WTC11 (cell line): ENCODE results near the gene SQOR.

Source experiments
- ATF3 ChIP-seq: sonication (generic); formaldehyde crosslinking; conservative IDR thresholded peaks from 2 replicates; pipeline ENCODE4 v1.8.1; 2022; ENCODE audit warnings: mild to moderate bottlenecking, missing genetic modification reagents
- CTCF ChIP-seq: fragments of 200-600 bp; IDR thresholded peaks from 2 replicates; pipeline ENCODE4 v1.8.0; 2022; ENCODE audit warnings: antibody characterized with exemption
- E2F1 ChIP-seq: sonication (generic); formaldehyde crosslinking; IDR thresholded peaks from 2 replicates; pipeline ENCODE4 v1.8.0; 2022; ENCODE audit warnings: mild to moderate bottlenecking, missing genetic modification reagents
- ETV6 ChIP-seq: sonication (generic); formaldehyde crosslinking; IDR thresholded peaks from 2 replicates; pipeline ENCODE4 v1.8.1; 2022; ENCODE audit warnings: mild to moderate bottlenecking, missing genetic modification reagents
- FOXK1 ChIP-seq: sonication (generic); formaldehyde crosslinking; IDR thresholded peaks from 2 replicates; pipeline ENCODE4 v1.8.0; 2022; ENCODE audit warnings: mild to moderate bottlenecking, moderate library complexity, missing genetic modification reagents
- MAX ChIP-seq: sonication (generic); formaldehyde crosslinking; IDR thresholded peaks from 2 replicates; pipeline ENCODE4 v1.8.0; 2022; ENCODE audit warnings: mild to moderate bottlenecking, missing genetic modification reagents
- NFYB ChIP-seq: sonication (generic); formaldehyde crosslinking; conservative IDR thresholded peaks from 2 replicates; pipeline ENCODE4 v1.8.0; 2022; ENCODE audit warnings: low read depth, missing genetic modification reagents
- SMAD4 ChIP-seq: sonication (generic); formaldehyde crosslinking; IDR thresholded peaks from 2 replicates; pipeline ENCODE4 v1.8.0; 2022; ENCODE audit warnings: mild to moderate bottlenecking, missing genetic modification reagents
- TEAD4 ChIP-seq: sonication (generic); formaldehyde crosslinking; IDR thresholded peaks from 2 replicates; pipeline ENCODE4 v1.8.0; 2022; ENCODE audit warnings: mild to moderate bottlenecking, missing genetic modification reagents
- USF2 ChIP-seq: sonication (generic); formaldehyde crosslinking; IDR thresholded peaks from 2 replicates; pipeline ENCODE4 v1.8.1; 2023; ENCODE audit warnings: mild to moderate bottlenecking, missing genetic modification reagents, moderate library complexity
- ZNF263 ChIP-seq: sonication (generic); formaldehyde crosslinking; IDR thresholded peaks from 2 replicates; pipeline ENCODE4 v1.8.1; 2022; ENCODE audit warnings: low read depth, mild to moderate bottlenecking, moderate library complexity, missing genetic modification reagents
- ZSCAN18 ChIP-seq: fragments of 250-450 bp; sonication (Bioruptor Pico); IDR thresholded peaks from 2 replicates; pipeline ENCODE4 v2.1.2; 2022; ENCODE audit warnings: mild to moderate bottlenecking, moderate library complexity

- TF ChIP-seq TEAD4 (CRISPR knock-in tag) (no peak), CTCF (no peak), ZSCAN18 (CRISPR knock-in tag) (no peak), USF2 (CRISPR knock-in tag) (no peak), ZNF263 (CRISPR knock-in tag) (no peak), SMAD4 (CRISPR knock-in tag) (no peak), FOXK1 (no peak), ATF3 (CRISPR knock-in tag) (no peak), MAX (CRISPR knock-in tag) (no peak), NFYB (CRISPR knock-in tag) (no peak), E2F1 (CRISPR knock-in tag) (no peak), ETV6 (CRISPR knock-in tag) (no peak)
Measured at GRCh38 chr15:45587863-45588170, 47.0 kb upstream of the SQOR start.
